Measurements from ENCODE around the gene HIPK4. TPM values are rescaled to one million over a fixed set of nuclear protein-coding genes. Genes with fewer than 3 reads are reported as not detected.

Gene HIPK4
- total and polyA plus RNA-seq, 2 experiments from 2014 or later, result 0.21 to 0.52 TPM

GRCh38 chr19:40394816-40395210, 4.8 kb upstream of the HIPK4 start (continued):
- TF ChIP-seq ZNF462 (CRISPR knock-in tag; IDR thresholded peaks at IDR 0.05), result no peak

- no peak overlapping the region for H2AFZ ChIP-seq
- no peaks in the 10 kb centered on the region; the same call in 1 of the 2 replicates for H3K4me1 ChIP-seq (ENCODE audit: insufficient read depth)
- H3K27me3 Mint-ChIP-seq (ENCODE audit: insufficient read depth, low read depth, poor library complexity), result peaks cover 27% of the 10 kb centered on the region
- H3K4me3 ChIP-seq, result no peak overlapping the region
- H3K36me3 Mint-ChIP-seq (ENCODE audit: low read depth), result no peaks in the 10 kb centered on the region
- H3F3A ChIP-seq (replicated peaks; ENCODE audit: low read depth), result no peaks in the 10 kb centered on the region; the same call in 1 of the 2 replicates
- no peak for DNase-seq (ENCODE audit: low spot score)
- no peak overlapping the region for H3K4me2 ChIP-seq
- H3K27ac Mint-ChIP-seq, result no peak overlapping the region
- no peak for ATAC-seq
- no peaks in the 10 kb centered on the region for H3K9me2 ChIP-seq (ENCODE audit: insufficient read depth)
- peaks cover 15% of the 10 kb centered on the region for H3K4me1 Mint-ChIP-seq
- no peak overlapping the region for H3K27ac ChIP-seq (ENCODE audit: low read depth)
- H3K36me3 ChIP-seq (ENCODE audit: insufficient read depth), result no peaks in the 10 kb centered on the region
- H3K79me2 ChIP-seq (replicated peaks; ENCODE audit: insufficient read depth), result no peaks in the 10 kb centered on the region
- no peaks in the 10 kb centered on the region; the same call in 2 of the 3 replicates for H3K9me3 Mint-ChIP-seq
- no peaks in the 10 kb centered on the region for H4K20me1 ChIP-seq (replicated peaks; ENCODE audit: insufficient read depth)
- no peak overlapping the region for H3K4me3 Mint-ChIP-seq
- peaks cover 8% of the 10 kb centered on the region; the same call in 1 of the 2 replicates for H3K27me3 ChIP-seq (ENCODE audit: insufficient read depth)
- TF ChIP-seq STAT1 (IDR thresholded peaks at IDR 0.05; ENCODE audit: unreplicated experiment) (no peak), ZNF462 (CRISPR knock-in tag; IDR thresholded peaks at IDR 0.05) (no peak), CREB1 (CRISPR knock-in tag; IDR thresholded peaks at IDR 0.05; ENCODE audit: low read depth) (no peak), EZH2 (IDR thresholded peaks at IDR 0.05; ENCODE audit: low read depth, unreplicated experiment) (no peak)
Measured at GRCh38 chr19:40393894-40394815, 4.2 kb upstream of the HIPK4 start.
